ENCODE measurements around the gene LONP2. TPM values are rescaled to one million over a fixed set of nuclear protein-coding genes. Genes with fewer than 3 reads are reported as not detected.

Gene LONP2
- total and polyA plus RNA-seq, 9 of the 15 experiments (the other 6 are each of a cell fraction or from before 2014, with no cell fraction given) = 8.1 to 41.2 (median 25.6) TPM

- TF ChIP-seq NFRKB (IDR thresholded peaks at IDR 0.05; ENCODE audit: low read depth) (0 out of 2 replicates have a peak, but pooled peaks have one; percentile 23), SRSF1 (IDR thresholded peaks at IDR 0.05; ENCODE audit: low read depth, low read length) (no peak), L3MBTL2 (IDR thresholded peaks at IDR 0.05) (peak; percentile 81), TAF7 (tag; IDR thresholded peaks at IDR 0.05) (no peak), ADNP (tag; IDR thresholded peaks at IDR 0.05) (no peak), ZNF584 (CRISPR knock-in tag; IDR thresholded peaks at IDR 0.05; ENCODE audit: low read depth) (peak; percentile 61; the same call in 1 of the 2 replicates), E2F3 (CRISPR knock-in tag; IDR thresholded peaks at IDR 0.05) (0 out of 2 replicates have a peak, but pooled peaks have one; percentile 7), ATF1 (CRISPR knock-in tag; IDR thresholded peaks at IDR 0.05) (no peak), ATF1 (tag; IDR thresholded peaks at IDR 0.05) (0 out of 2 replicates have a peak, but pooled peaks have one; percentile 12), POU5F1 (IDR thresholded peaks at IDR 0.05; ENCODE audit: borderline replicate concordance, low read depth, low read length, partially characterized antibody) (no peak), CTCF (IDR thresholded peaks at IDR 0.05 in 2 of 3, conservative IDR thresholded peaks at IDR 0.05 in 1 of 3; ENCODE audit: insufficient read depth in 2 of 3, low read depth in 1 of 3, low read length in 3 of 3) (no peak), U2AF2 (optimal IDR thresholded peaks at IDR 0.05; ENCODE audit: low read depth, low read length) (no peak), KLF1 (tag; IDR thresholded peaks at IDR 0.05) (no peak), SMARCE1 (IDR thresholded peaks at IDR 0.05) (no peak)
- TF ChIP-seq, protein P1, sequence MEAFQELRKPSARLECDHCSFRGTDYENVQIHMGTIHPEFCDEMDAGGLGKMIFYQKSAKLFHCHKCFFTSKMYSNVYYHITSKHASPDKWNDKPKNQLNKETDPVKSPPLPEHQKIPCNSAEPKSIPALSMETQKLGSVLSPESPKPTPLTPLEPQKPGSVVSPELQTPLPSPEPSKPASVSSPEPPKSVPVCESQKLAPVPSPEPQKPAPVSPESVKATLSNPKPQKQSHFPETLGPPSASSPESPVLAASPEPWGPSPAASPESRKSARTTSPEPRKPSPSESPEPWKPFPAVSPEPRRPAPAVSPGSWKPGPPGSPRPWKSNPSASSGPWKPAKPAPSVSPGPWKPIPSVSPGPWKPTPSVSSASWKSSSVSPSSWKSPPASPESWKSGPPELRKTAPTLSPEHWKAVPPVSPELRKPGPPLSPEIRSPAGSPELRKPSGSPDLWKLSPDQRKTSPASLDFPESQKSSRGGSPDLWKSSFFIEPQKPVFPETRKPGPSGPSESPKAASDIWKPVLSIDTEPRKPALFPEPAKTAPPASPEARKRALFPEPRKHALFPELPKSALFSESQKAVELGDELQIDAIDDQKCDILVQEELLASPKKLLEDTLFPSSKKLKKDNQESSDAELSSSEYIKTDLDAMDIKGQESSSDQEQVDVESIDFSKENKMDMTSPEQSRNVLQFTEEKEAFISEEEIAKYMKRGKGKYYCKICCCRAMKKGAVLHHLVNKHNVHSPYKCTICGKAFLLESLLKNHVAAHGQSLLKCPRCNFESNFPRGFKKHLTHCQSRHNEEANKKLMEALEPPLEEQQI (IDR thresholded peaks at IDR 0.05) = no peak
- TF ChIP-seq, protein P2, sequence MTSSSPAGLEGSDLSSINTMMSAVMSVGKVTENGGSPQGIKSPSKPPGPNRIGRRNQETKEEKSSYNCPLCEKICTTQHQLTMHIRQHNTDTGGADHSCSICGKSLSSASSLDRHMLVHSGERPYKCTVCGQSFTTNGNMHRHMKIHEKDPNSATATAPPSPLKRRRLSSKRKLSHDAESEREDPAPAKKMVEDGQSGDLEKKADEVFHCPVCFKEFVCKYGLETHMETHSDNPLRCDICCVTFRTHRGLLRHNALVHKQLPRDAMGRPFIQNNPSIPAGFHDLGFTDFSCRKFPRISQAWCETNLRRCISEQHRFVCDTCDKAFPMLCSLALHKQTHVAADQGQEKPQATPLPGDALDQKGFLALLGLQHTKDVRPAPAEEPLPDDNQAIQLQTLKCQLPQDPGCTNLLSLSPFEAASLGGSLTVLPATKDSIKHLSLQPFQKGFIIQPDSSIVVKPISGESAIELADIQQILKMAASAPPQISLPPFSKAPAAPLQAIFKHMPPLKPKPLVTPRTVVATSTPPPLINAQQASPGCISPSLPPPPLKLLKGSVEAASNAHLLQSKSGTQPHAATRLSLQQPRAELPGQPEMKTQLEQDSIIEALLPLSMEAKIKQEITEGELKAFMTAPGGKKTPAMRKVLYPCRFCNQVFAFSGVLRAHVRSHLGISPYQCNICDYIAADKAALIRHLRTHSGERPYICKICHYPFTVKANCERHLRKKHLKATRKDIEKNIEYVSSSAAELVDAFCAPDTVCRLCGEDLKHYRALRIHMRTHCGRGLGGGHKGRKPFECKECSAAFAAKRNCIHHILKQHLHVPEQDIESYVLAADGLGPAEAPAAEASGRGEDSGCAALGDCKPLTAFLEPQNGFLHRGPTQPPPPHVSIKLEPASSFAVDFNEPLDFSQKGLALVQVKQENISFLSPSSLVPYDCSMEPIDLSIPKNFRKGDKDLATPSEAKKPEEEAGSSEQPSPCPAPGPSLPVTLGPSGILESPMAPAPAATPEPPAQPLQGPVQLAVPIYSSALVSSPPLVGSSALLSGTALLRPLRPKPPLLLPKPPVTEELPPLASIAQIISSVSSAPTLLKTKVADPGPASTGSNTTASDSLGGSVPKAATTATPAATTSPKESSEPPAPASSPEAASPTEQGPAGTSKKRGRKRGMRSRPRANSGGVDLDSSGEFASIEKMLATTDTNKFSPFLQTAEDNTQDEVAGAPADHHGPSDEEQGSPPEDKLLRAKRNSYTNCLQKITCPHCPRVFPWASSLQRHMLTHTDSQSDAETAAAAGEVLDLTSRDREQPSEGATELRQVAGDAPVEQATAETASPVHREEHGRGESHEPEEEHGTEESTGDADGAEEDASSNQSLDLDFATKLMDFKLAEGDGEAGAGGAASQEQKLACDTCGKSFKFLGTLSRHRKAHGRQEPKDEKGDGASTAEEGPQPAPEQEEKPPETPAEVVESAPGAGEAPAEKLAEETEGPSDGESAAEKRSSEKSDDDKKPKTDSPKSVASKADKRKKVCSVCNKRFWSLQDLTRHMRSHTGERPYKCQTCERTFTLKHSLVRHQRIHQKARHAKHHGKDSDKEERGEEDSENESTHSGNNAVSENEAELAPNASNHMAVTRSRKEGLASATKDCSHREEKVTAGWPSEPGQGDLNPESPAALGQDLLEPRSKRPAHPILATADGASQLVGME (CRISPR knock-in tag; IDR thresholded peaks at IDR 0.05) = no peak
- TF ChIP-seq, protein P3, sequence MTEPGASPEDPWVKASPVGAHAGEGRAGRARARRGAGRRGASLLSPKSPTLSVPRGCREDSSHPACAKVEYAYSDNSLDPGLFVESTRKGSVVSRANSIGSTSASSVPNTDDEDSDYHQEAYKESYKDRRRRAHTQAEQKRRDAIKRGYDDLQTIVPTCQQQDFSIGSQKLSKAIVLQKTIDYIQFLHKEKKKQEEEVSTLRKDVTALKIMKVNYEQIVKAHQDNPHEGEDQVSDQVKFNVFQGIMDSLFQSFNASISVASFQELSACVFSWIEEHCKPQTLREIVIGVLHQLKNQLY (CRISPR knock-in tag; conservative IDR thresholded peaks at IDR 0.05) = no peak
Observed at GRCh38 chr16:48385253-48386150, 141.4 kb downstream of the LONP2 start, which contains the start of gene SIAH1 (continued).
